Osteocyte (in vitro differentiated cells): Measurements from ENCODE around the gene GGN. TPM values are rescaled to one million over a fixed set of nuclear protein-coding genes. Genes with fewer than 3 reads are reported as not detected.
"Not testable (repeated sequence)": the region's sequence is repeated elsewhere in the genome, so short reads cannot be mapped to it uniquely, and the experiment has no call there.

Source experiments
- DNase-seq: peaks from one replicate; pipeline ENCODE4 v3.0.0; 2021; ENCODE audit warnings: mixed read lengths; ENCODE audit not compliant: unreplicated experiment; ENCODE audit errors: extremely low spot score
- H3K27ac Mint-ChIP-seq: one replicate; pipeline ENCODE4 v1.8.0; 2021; ENCODE audit warnings: mild to moderate bottlenecking, mixed read lengths; ENCODE audit not compliant: unreplicated experiment
- H3K27me3 Mint-ChIP-seq: one replicate; pipeline ENCODE4 v1.8.0; 2021; ENCODE audit warnings: mixed read lengths; ENCODE audit not compliant: unreplicated experiment
- H3K36me3 Mint-ChIP-seq: one replicate; pipeline ENCODE4 v1.8.0; 2021; ENCODE audit warnings: mixed read lengths; ENCODE audit not compliant: unreplicated experiment
- H3K4me1 Mint-ChIP-seq: one replicate; pipeline ENCODE4 v1.8.0; 2021; ENCODE audit warnings: mixed read lengths; ENCODE audit not compliant: unreplicated experiment
- H3K4me3 Mint-ChIP-seq: one replicate; pipeline ENCODE4 v1.8.0; 2021; ENCODE audit warnings: mild to moderate bottlenecking, moderate library complexity, mixed read lengths; ENCODE audit not compliant: unreplicated experiment
- H3K9me3 Mint-ChIP-seq: one replicate; pipeline ENCODE4 v1.8.0; 2021; ENCODE audit warnings: mixed read lengths; ENCODE audit not compliant: unreplicated experiment
- total RNA-seq: library from RNA; stranded (reverse); gene quantifications from 2 replicates; pipeline ENCODE4 v1.2.1, GENCODE V29; 2021
- TF ChIP-seq, protein P1 (sequence below): fragments of 200-600 bp; sonication (generic); IDR thresholded peaks from 2 replicates; pipeline ENCODE4 v1.5.0; 2021; ENCODE audit warnings: antibody characterized with exemption, mild to moderate bottlenecking, moderate library complexity

The GGN gene
- total RNA-seq, 1 donor from 2014 or later, result 2.3 TPM

DNA sequence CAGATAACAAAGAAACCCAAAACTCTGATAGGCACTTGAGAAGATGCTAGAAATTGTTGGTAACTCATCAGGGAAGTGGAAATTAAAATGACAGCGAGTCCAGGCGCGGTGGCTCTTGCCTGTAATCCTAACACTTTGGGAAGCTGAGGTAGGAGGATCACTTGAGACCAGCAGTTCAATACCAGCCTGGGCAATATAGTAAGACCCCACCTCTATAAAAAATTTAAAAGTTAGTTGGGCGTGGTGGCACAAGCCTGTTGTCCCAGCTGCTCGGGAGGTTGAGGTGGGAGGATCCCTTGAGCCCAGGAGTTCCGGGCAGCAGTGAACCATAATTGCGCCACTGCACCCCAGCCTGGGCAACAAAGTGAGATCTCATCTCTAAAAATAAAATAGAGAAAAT, 43.1 kb upstream of the GGN start:
- DNase-seq, result no peak
- no peak overlapping the region for H3K4me3 Mint-ChIP-seq
- no peak overlapping the region for H3K27ac Mint-ChIP-seq
- H3K27me3 Mint-ChIP-seq, result peaks cover 41% of the 10 kb centered on the region
- peaks cover 3% of the 10 kb centered on the region for H3K4me1 Mint-ChIP-seq
- TF ChIP-seq, protein P1, sequence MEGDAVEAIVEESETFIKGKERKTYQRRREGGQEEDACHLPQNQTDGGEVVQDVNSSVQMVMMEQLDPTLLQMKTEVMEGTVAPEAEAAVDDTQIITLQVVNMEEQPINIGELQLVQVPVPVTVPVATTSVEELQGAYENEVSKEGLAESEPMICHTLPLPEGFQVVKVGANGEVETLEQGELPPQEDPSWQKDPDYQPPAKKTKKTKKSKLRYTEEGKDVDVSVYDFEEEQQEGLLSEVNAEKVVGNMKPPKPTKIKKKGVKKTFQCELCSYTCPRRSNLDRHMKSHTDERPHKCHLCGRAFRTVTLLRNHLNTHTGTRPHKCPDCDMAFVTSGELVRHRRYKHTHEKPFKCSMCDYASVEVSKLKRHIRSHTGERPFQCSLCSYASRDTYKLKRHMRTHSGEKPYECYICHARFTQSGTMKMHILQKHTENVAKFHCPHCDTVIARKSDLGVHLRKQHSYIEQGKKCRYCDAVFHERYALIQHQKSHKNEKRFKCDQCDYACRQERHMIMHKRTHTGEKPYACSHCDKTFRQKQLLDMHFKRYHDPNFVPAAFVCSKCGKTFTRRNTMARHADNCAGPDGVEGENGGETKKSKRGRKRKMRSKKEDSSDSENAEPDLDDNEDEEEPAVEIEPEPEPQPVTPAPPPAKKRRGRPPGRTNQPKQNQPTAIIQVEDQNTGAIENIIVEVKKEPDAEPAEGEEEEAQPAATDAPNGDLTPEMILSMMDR, result no peak
- no peaks in the 10 kb centered on the region for H3K36me3 Mint-ChIP-seq
- H3K9me3 Mint-ChIP-seq, result no peaks in the 10 kb centered on the region

DNA sequence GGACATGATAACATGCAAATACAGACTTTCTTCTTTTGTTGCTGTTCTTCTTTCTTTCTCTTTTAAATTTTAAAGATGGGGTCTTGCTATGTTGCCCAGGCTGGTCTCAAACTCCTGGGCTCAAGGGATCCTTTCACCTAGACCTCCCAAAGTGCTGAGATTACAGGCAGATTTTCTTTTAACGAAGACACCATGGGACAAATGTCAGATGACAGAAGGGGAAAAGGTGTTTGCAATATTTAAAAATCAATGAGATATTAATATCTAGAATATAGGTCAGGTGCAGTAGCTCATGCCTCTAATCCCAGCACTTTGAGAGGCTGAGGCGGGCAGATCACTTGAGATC, 42.0 kb upstream of the GGN start:
- no peak overlapping the region for H3K4me3 Mint-ChIP-seq
- H3K4me1 Mint-ChIP-seq, result peaks cover 3% of the 10 kb centered on the region
- H3K27ac Mint-ChIP-seq, result no peak overlapping the region
- H3K9me3 Mint-ChIP-seq, result no peaks in the 10 kb centered on the region
- H3K27me3 Mint-ChIP-seq, result peaks cover 39% of the 10 kb centered on the region
- DNase-seq, result no peak
- TF ChIP-seq, protein P1, result no peak
- H3K36me3 Mint-ChIP-seq, result no peaks in the 10 kb centered on the region

DNA sequence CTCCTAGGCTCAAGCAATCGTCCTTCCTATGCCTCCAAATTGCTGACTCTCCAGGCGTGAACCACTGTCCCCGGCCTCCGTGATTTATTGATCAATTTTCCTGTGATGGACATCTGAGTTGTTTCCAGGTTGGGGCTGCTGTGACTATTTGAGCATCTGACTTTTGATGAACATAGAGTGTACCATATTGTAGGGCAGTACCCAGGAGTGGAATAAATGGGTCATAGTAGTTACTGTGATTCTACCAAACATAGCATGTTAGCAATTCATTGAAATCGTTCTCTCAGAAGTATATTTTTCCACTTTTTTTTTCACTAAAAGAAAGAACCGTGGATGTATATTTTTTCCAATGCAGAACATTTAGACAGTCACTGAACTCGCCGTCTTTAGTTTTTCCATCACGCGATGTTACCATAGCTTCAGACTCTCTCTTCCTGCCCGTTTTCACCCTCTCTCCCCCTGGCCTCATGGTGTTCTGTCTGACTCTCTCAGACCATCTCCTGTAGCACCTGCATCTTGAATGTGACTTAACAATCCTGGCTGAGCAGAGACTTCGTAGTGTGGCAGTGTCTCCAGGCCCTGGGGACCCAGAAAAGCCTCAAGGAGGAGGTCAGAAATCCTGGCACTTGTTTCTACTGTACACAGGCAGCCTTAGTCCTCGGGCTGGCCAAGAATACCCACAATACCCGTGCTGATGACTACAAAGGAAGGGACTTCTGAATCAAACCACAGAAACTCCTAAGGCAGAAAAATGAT, 41.4 kb upstream of the GGN start:
- no peaks in the 10 kb centered on the region for H3K36me3 Mint-ChIP-seq
- H3K9me3 Mint-ChIP-seq, result no peaks in the 10 kb centered on the region
- H3K4me1 Mint-ChIP-seq, result peaks cover 1% of the 10 kb centered on the region
- TF ChIP-seq, protein P1, result no peak
- H3K27me3 Mint-ChIP-seq, result peaks cover 35% of the 10 kb centered on the region
- H3K4me3 Mint-ChIP-seq, result no peak overlapping the region
- H3K27ac Mint-ChIP-seq, result no peak overlapping the region
- no peak for DNase-seq

DNA sequence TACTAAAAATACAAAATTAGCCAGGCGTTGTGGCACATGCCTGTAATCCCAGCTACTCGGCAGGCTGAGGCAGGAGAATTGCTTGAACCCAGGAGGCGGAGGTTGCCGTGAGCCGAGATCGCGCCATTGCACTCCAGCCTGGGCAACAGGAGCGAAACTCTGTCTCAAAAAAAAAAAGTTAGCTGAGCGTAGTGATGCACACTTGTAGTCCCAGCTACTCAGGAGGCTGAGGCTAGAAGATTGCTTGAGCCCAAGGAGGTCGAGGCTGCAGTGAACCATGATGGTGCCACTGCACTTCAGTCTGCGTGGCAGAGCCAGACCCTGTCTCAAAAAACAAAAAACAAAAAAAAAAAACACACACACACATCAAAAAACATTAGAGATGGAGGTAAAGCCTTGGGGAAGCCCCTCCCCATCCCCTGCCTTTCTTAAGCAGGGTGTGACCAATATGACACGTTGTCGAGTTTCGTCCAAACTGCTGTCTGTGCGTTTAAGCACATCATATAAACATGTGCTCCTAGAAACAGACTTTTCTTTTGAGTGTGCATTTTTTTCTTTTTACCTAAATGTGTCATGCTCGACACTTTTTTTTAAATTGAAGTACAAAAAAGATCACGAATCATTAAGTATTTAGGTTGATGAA, 39.3 kb upstream of the GGN start:
- not testable (repeated sequence) for H3K36me3 Mint-ChIP-seq, H3K27ac Mint-ChIP-seq, H3K4me1 Mint-ChIP-seq, DNase-seq, H3K9me3 Mint-ChIP-seq, H3K4me3 Mint-ChIP-seq
- peaks cover 25% of the 10 kb centered on the region for H3K27me3 Mint-ChIP-seq

DNA sequence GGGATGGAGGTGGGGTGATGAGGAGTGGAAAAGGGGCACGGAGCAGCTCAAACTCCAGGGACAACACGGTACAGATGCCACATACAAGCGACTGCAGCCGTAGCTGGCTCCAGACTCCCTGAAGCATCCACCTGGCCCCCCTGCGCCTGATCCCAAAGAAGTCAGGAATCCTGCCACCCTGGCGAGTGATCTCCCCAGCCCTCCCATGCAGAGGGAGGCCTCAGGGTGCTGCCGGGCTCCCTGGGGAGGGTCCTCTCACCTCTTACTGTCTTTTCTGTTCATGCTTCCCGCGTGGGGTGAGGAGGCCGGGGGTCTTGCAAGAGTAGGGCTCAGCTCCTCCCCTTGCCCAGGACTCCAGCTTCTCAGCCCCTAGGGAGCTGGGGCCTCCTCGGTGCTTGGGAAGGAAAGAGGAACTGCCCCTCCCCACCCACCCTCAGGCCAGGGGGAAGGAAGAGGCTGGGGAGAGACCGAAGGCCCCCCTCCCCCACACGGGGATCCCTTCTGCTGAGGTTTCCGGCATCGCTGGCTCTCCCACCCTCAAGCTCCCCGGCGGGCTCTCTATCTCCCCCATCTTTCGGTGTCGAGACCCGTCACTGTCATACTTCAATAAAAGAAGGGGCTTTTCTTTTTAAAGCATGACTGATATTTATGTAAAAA, 38.1 kb upstream of the GGN start, which contains the start of gene RASGRP4:
Gene RASGRP4 (minus strand): TSS at position 410 of the 657 bp plus-strand sequence. CDS start 128 bp downstream, at position 282.
- no peaks in the 10 kb centered on the region for H3K36me3 Mint-ChIP-seq
- H3K27ac Mint-ChIP-seq, result no peak within 1 kb of the TSS
- H3K4me3 Mint-ChIP-seq, result no peak within 1 kb of the TSS
- H3K4me1 Mint-ChIP-seq, result peaks cover 1% of the 10 kb centered on the region
- TF ChIP-seq, protein P1, result no peak
- H3K27me3 Mint-ChIP-seq, result peaks cover 21% of the 10 kb centered on the region
- DNase-seq, result no peak
- H3K9me3 Mint-ChIP-seq, result no peaks in the 10 kb centered on the region
